OCI-LY1 (cell line): Measurements from ENCODE around the gene ZNF365.

Experiments
- H2AFZ ChIP-seq: fragments of 200-600 bp; sonication (generic), shearing (Covaris generic); 2 replicates; pipeline ENCODE4 v1.6.0; 2014; ENCODE audit warnings: antibody characterized with exemption, mild to moderate bottlenecking, low read length
- H3F3A ChIP-seq: fragments of 200-600 bp; sonication (generic), shearing (Covaris generic); 2 replicates; pipeline ENCODE4 v1.6.0; 2014; ENCODE audit warnings: mild to moderate bottlenecking, antibody characterized with exemption, low read length, moderate library complexity; ENCODE audit not compliant: insufficient read depth
- H3K27ac ChIP-seq: fragments of 200-600 bp; sonication (generic); 2 replicates; pipeline ENCODE4 v1.5.1; 2014; ENCODE audit warnings: low read length, mixed run types, mild to moderate bottlenecking, low read depth; ENCODE audit not compliant: poor library complexity, severe bottlenecking
- H3K27me3 ChIP-seq: fragments of 200-600 bp; sonication (generic); 2 replicates; pipeline ENCODE4 v1.6.0; 2014; ENCODE audit warnings: antibody characterized with exemption, mild to moderate bottlenecking, low read length, moderate library complexity; ENCODE audit not compliant: insufficient read depth
- H3K36me3 ChIP-seq: fragments of 200-600 bp; sonication (generic); 2 replicates; pipeline ENCODE4 v1.6.1; 2014; ENCODE audit warnings: mild to moderate bottlenecking, antibody characterized with exemption, low read length, moderate library complexity, mixed read lengths; ENCODE audit not compliant: insufficient read depth
- H3K4me1 ChIP-seq: fragments of 200-600 bp; sonication (generic); 2 replicates; pipeline ENCODE4 v1.5.1; 2014; ENCODE audit warnings: mild to moderate bottlenecking, low read length, moderate library complexity; ENCODE audit not compliant: insufficient read depth, severe bottlenecking
- H3K4me2 ChIP-seq: fragments of 200-600 bp; sonication (generic), shearing (Covaris generic); 2 replicates; pipeline ENCODE4 v1.6.1; 2014; ENCODE audit warnings: low read length
- H3K4me3 ChIP-seq: fragments of 200-600 bp; sonication (generic); 2 replicates; pipeline ENCODE4 v1.5.1; 2014; ENCODE audit warnings: low read length, low read depth, mild to moderate bottlenecking, mixed read lengths; ENCODE audit not compliant: poor library complexity, severe bottlenecking
- H3K79me2 ChIP-seq: fragments of 200-600 bp; shearing (Covaris generic); 2 replicates; pipeline ENCODE4 v1.6.1; 2016; ENCODE audit warnings: mixed run types, low read length, mixed read lengths; ENCODE audit not compliant: insufficient read depth
- H3K9ac ChIP-seq: fragments of 200-600 bp; sonication (generic), shearing (Covaris generic); 2 replicates; pipeline ENCODE4 v1.6.1; 2014; ENCODE audit warnings: mild to moderate bottlenecking, low read length, mixed read lengths
- H3K9me2 ChIP-seq: fragments of 200-600 bp; sonication (generic), shearing (Covaris generic); 2 replicates; pipeline ENCODE4 v1.6.1; 2014; ENCODE audit warnings: low read depth, mild to moderate bottlenecking, low read length, mixed read lengths
- H3K9me3 ChIP-seq: fragments of 200-600 bp; shearing (Covaris generic); 2 replicates; pipeline ENCODE4 v1.6.1; 2014; ENCODE audit warnings: low read length, mixed read lengths
- H4K20me1 ChIP-seq: fragments of 200-600 bp; sonication (generic), shearing (Covaris generic); 2 replicates; pipeline ENCODE4 v1.6.0; 2016; ENCODE audit warnings: mild to moderate bottlenecking, low read length; ENCODE audit not compliant: insufficient read depth
- EZH2 ChIP-seq: fragments of 200-600 bp; sonication (generic), shearing (Covaris generic); IDR thresholded peaks from 2 replicates; pipeline ENCODE4 v1.8.0; 2017; ENCODE audit warnings: borderline replicate concordance, mixed run types, mild to moderate bottlenecking, antibody characterized with exemption, low read length, moderate library complexity, mixed read lengths
- TF ChIP-seq, protein P1 (sequence below): fragments of 200-600 bp; sonication (generic), shearing (Covaris generic); IDR thresholded peaks from 2 replicates; pipeline ENCODE4 v1.5.1; 2017; ENCODE audit warnings: mild to moderate bottlenecking, antibody characterized with exemption, low read length, moderate library complexity, mixed read lengths

Gene ZNF365, protein sequence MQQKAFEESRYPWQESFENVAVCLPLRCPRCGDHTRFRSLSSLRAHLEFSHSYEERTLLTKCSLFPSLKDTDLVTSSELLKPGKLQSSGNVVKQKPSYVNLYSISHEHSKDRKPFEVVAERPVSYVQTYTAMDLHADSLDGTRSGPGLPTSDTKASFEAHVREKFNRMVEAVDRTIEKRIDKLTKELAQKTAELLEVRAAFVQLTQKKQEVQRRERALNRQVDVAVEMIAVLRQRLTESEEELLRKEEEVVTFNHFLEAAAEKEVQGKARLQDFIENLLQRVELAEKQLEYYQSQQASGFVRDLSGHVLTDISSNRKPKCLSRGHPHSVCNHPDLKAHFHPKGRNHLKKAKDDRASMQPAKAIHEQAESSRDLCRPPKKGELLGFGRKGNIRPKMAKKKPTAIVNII

DNA sequence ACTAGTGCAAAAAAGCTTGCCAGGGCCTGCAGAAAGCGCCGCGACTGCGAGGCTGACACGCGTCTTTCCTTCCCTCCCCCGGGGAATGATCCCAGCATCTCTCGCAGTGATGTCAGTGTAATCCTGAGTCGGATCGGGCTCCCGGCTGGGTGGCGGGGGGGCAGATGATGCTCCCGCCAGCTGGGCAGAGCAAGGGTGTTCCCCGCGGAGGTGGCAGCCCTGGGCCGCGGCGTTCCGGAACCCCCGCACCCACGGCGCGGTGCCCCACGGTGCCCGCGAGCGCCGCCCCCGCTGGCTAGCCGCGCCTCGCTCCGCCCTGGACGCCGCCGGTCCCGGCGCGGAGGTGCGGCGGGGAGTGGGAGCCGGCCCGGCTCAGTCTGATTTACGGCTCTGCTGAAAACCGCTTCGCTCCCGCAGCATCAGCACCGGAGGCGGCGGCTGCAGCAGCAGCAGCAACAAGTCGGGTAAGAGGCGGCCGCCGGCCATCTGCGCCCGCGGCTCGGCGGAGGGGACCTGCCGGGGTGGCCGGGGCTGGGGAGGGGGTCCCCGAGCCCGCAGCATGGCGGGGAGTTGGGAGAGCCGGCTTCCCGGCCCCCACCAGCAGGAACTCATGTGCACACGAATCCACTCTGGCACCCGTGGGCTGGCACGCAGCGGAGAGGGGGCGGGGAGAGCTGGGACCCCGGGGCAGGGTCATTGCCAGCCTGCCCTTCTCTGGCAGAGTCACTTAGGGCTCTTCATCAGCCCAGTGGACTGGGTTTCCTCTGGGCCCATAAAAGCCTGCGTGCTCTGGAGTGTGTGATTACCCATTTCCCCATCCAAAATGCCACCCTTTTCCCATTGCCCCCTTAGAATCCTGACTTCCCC lies at the start of gene ZNF365:
TSS of gene ZNF365 (plus strand) at position 375 of the 867 bp plus-strand sequence. CDS start 1,825 bp downstream, outside the sequence.
- H3K4me1 ChIP-seq, result no peaks in the 10 kb centered on the region
- TF ChIP-seq, protein P1, sequence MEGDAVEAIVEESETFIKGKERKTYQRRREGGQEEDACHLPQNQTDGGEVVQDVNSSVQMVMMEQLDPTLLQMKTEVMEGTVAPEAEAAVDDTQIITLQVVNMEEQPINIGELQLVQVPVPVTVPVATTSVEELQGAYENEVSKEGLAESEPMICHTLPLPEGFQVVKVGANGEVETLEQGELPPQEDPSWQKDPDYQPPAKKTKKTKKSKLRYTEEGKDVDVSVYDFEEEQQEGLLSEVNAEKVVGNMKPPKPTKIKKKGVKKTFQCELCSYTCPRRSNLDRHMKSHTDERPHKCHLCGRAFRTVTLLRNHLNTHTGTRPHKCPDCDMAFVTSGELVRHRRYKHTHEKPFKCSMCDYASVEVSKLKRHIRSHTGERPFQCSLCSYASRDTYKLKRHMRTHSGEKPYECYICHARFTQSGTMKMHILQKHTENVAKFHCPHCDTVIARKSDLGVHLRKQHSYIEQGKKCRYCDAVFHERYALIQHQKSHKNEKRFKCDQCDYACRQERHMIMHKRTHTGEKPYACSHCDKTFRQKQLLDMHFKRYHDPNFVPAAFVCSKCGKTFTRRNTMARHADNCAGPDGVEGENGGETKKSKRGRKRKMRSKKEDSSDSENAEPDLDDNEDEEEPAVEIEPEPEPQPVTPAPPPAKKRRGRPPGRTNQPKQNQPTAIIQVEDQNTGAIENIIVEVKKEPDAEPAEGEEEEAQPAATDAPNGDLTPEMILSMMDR, result no peak
- no peak for TF ChIP-seq EZH2
- H2AFZ ChIP-seq, result no peak within 1 kb of the TSS
- no peaks in the 10 kb centered on the region for H4K20me1 ChIP-seq
- H3K4me2 ChIP-seq, result peak within 1 kb of the TSS; percentile 50
- H3K79me2 ChIP-seq, result no peaks in the 10 kb centered on the region
- H3F3A ChIP-seq, result no peaks in the 10 kb centered on the region
- no peaks in the 10 kb centered on the region for H3K36me3 ChIP-seq
- H3K9ac ChIP-seq, result no peak within 1 kb of the TSS
- H3K27ac ChIP-seq, result no peak within 1 kb of the TSS
- no peaks in the 10 kb centered on the region for H3K9me3 ChIP-seq
- H3K9me2 ChIP-seq, result no peaks in the 10 kb centered on the region
- peaks cover 11% of the 10 kb centered on the region; the same call in 1 of the 2 replicates for H3K27me3 ChIP-seq
- peak within 1 kb of the TSS; percentile 40 for H3K4me3 ChIP-seq

DNA sequence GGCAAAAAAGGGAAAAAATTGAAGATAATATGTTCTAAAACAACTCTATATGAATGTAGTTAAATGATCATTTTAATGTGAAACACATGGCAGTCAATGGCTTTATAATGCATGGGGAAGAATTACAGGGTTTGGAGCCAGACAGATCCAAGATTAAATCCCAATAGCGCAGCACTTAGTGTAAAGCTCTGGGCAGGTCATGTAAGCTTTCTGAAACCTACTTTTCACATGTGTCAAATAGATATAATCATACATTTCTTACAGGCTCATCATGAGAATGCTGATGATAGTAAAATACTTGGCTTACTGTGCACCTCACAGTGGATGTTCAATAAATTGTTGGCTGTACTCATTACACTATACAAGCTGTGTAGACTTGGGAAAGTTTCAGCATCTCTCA lies 48.0 kb upstream of the ZNF365 start:
- Histone ChIP-seq H4K20me1 (no peaks in the 10 kb centered on the region), H3K9ac (no peak overlapping the region), H3K36me3 (no peaks in the 10 kb centered on the region), H3K9me2 (no peaks in the 10 kb centered on the region), H3K79me2 (no peaks in the 10 kb centered on the region), H3K4me1 (no peaks in the 10 kb centered on the region), H2AFZ (no peak overlapping the region), H3K4me3 (no peak overlapping the region), H3K9me3 (no peaks in the 10 kb centered on the region), H3K4me2 (no peak overlapping the region), H3K27me3 (no peaks in the 10 kb centered on the region), H3F3A (no peaks in the 10 kb centered on the region), H3K27ac (no peak overlapping the region)
- TF ChIP-seq EZH2, result no peak
- TF ChIP-seq, protein P1, result no peak

DNA sequence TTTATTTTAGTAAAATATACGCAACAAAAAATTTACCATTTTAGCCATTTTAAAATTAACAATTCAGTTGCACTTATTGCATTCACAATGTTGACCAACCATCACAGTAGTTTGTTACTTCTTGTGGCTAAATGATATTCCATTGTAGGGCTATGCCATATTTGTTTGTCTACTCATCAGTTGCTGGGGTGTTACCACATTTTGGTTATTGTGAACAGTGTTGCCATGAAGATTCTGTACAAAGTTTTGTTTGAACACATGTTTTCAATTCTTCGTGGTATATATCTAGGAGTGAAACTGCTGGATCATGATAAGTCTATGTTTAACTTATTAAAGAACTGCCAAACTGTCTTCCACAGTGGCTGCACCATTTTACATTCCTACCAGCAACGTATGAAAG lies 46.3 kb upstream of the ZNF365 start:
- Histone ChIP-seq H2AFZ (no peak overlapping the region), H3K4me1 (no peaks in the 10 kb centered on the region), H3K9me2 (no peaks in the 10 kb centered on the region), H3K9ac (no peak overlapping the region), H3K79me2 (no peaks in the 10 kb centered on the region), H3K4me3 (no peak overlapping the region), H3K4me2 (no peak overlapping the region), H3F3A (no peaks in the 10 kb centered on the region), H3K36me3 (no peaks in the 10 kb centered on the region), H3K27ac (no peak overlapping the region), H4K20me1 (no peaks in the 10 kb centered on the region), H3K9me3 (no peaks in the 10 kb centered on the region), H3K27me3 (no peaks in the 10 kb centered on the region)
- TF ChIP-seq, protein P1, result no peak
- TF ChIP-seq EZH2, result no peak
